ENCODE results near the gene PPP6R1. TPM values are rescaled to one million over a fixed set of nuclear protein-coding genes. Genes with fewer than 3 reads are reported as not detected.

PPP6R1 gene
- total RNA-seq, 1 donor from 2014 or later = 10.4 TPM

DNA sequence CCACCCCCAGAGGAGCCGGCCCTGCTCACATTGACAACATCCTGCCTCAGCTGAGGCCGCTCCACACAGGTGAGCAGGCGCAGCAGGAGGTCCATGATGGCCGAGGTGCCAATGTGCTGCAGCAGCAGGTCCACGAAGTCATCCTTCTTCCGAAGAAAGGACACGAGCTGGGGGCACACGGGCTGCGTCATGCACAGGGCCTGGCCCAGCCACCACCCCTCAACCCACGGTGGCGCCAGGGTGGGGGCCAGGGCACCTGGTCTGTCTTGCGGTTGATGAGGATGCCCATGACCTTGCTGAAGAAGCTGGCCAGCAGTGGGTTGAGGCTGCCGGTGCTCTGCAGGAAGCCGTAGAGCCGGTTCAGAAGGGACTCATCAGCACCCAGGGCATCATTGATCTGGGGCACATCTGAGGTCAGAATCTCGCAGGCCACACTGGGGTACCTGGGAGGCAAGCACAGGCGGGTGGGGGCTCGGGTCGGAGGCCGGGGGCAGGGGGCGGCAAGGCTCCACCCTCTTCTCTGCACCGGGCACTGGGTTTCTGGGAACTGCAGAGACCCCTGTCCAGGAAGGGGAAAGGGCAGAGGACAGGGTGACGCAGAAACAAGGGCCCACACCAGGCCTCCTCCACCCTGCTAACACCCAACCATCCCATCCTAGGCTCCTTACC lies 13.4 kb downstream of the PPP6R1 start:
- no peak for DNase-seq (ENCODE audit: low spot score)

DNA sequence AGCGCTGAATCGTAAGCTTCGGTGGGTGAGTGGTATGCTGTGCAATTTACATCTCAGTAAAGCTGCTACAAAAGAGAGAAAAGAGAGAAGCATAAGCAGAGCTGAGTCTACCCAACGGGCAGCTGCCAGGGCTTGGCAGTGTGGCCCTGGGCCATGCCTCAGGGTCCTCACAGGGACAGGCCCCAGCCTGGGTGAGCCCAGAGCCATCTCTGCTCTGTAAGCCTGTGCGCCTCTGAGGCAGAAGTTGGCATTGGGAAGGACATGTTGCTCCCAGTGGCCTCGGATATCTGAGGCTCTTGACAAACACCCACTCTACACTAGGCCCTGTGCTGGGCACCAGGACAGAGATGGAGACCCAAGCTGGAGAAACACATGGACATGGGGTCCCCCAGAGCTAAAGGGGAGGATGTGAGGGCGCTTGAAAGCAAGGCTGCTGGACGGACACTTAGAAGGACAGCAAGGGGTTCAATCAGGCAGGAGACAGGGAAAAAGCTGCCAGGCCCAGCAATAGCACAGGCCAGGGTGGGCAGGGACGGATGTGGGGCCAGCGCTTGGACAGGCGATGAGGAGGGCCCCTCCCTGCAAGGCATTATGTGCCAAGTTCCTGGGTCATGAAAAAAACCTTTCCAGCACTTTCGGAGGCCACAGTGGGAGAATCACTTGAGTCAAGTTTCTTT lies 14.7 kb downstream of the PPP6R1 start:
- DNase-seq (ENCODE audit: low spot score) = no peak

DNA sequence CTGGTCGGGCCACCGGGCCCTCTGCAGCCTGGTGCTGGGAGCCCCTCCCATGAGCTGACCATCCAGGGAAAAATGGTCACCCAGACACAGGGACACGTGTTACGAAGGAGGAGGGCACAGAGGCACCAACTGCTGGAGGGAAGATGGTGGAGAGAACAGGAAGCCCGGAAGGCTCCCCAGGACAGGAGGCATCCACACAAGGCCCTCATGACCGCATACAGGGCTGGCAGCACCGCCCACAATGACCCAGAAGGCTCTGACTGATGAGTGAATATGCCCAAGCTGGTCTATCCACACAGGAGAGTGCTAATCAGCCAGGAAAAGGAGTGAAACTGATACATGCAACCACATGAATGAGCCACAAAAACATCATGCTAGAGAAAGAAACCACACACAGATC lies 16.3 kb downstream of the PPP6R1 start:
- DNase-seq (ENCODE audit: low spot score) = no peak

DNA sequence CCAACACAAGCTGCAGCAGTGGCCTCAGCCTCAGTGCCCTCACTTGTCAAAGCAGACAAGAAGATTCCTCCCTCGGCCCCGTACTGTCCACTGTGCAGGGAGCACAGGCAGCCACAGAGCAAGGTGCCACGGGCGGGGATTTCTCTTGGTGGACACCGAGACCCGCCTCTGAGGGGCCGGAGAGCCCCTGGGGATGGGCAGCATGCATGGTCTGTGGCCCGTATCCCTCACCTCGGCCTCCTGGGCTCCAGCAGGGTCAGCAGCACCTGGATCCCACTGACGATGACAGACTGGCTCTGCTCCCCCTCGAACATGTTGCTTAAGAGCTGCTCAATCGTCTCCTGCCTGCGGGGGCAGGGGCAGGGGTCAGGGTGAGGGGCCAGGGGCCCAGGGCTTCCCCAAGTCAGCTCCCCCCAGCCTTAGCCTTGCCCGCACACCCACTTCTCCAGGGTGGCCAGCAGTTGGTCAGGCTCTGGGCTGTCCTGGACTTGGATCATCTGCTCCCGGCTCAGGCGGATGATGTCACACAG lies 16.8 kb downstream of the PPP6R1 start:
- DNase-seq (ENCODE audit: low spot score) = no peak

DNA sequence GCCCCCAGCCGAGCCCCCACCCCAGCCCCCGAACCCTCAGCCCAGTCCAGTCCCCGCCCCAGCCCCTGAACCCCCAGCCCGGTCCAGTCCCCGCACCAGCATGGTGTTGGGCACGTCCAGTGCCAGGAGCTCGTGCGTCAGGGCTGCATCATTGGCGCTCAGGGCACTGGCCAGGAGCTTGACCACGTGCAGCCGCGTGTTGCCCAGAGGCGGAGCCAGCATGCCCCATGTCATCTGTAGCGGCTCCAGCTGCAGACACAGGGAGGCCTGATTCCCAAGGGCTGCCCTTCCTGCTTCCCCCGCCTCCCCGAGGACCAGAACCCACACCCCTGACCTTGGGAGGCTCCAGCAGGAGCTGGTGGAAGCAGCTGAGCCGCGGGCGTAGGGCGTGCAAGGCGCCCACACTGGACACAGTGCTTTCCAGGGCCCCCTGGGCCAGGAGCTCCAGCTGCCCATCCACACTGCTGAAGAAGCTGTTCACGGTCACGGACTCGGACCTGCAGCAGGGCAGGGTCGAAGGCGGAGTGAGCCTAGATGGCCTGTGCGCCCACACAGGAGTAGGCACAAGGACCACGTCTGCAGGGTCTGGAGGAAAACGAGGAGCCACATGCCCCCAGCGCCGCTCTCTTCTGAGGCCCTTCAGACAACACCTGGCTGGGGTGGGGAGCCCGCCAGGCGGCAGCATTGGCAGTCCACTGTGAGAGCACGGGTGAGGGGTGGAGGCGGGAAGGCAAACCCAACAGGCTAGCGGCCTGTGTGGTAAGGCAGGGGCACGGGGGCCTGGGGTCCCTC lies 17.5 kb downstream of the PPP6R1 start:
- DNase-seq (ENCODE audit: low spot score) = no peak

DNA sequence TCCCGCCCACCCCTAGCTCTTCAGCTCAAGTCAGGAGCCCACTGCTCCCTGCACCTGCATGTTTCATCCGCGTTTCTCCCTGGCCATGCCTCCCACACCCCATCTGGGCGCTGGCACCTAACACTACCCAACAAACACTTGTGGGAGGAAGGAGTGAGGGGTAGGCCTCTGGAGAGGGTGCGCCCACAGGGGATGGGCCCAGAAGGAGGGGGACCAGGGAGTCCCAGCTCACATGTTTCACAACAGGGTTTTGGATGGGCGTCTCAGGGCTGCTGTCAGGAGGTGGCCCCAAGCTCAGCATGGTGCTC lies 18.1 kb downstream of the PPP6R1 start:
- DNase-seq (ENCODE audit: low spot score) = no peak

DNA sequence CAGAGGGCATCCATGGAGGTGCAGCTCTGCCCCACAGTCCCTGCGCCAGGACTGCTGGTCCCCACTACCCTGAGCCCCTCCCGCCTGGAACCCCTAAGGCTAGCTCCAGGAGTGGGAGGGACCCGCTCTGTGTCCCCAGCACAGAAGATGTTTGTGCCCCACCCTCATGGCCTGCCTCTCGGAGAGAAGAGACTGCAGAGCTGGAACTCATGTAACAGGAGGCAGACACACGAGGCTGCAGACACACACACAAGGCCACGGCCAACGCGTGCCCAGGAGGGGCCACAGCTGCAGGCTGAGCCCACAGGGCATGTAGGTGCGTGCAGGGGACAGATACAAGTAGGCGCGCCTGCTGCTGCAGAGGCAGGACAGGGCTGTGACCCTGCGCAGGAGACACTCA lies 19.8 kb downstream of the PPP6R1 start:
- no peak for DNase-seq (ENCODE audit: low spot score)

DNA sequence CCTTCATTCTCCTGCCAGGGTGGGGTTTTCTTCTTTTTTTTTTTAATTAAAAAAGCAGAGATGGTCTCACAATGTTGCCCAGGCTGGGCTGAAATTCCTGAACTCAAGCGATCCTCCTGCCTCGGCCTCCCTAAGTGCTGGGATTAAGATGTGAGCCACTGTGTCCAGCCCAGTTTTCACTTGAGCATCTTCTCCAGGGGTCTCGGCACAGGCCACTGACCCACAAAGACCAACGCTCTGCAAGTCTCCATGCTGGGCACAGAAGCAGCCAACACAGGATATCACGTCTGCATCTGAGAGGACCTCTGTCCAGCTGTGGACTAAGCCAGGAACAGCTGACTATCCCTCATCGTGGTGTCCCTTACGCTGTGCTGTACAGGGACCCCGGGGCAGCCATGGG lies 20.8 kb downstream of the PPP6R1 start:
- no peak for DNase-seq (ENCODE audit: low spot score)

DNA sequence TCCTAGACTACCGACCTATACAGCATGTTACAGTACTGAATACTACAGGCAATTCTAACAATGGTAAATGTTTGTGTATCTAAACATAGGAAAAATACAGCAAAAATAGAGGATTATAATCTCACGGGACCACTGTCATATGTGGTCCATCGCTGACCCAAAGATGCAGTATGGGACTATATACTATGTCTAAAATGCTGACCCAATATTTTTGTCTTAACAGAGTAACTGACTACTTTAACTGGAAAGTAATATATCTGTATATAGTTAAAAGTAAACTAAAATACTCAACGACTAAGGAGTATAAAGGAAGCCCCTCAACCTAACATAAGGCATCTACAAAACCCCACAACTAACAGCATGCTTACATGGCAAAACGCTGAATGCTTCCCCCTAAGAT lies 25.8 kb downstream of the PPP6R1 start:
- no peak for DNase-seq (ENCODE audit: low spot score)

DNA sequence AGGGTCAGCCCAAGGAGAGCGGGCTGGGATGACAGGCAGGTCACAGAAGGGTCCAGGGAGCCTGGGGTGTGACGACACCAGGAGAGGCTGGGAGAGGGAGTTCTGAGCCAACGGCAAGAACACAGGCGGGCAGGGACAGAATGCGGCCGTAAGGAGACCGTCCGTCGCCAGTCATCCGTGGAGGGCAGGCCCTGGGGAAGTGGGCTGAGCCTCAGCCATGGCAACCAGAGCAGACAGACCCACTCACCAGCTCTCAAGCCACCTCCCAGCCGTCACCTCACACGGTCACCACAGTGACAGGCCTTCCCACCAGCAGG lies 26.6 kb downstream of the PPP6R1 start:
- DNase-seq (ENCODE audit: low spot score) = no peak

DNA sequence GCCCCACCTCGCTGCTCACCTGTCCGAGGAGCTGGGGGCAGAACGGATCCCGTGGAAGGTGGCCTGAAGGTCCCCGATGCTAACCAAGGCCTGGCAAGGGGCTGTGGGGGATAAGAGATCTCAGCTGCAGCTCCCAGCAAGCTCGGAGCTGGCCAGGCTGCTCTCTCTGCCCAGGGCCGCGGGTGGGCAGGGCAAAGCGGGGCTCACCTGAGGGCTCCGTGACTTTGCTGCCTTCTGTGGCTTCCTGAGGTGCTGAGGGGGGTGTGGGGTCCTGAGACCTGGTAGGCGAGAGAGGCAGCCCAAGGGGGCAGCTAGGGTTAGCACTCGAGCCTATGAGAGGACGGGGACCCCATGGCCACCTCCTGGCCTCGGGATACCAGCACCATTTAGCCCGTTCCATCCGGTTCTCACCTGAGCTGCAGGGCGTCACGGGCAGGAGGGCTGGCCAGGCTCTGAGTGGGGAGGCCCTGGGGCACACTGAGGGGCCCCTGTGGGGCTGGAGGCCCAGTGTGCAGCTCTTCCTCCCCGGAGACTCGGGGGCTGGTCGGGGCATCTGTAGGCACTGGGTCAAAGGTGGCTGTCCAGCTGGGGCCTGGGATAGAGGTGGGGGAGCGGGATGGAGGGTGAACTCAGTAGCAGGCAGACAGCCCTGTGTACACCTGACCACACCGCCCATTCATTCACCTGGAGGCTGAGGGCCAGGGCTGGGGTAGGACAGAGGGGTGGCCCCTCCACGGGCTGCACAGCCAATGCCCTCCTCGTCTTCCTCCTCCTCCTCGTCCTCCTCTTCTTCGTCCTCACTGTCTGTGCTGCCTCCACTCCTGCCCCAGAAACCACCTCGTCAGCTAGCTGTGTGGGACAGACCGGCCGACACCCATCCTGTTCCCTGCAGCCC lies 27.2 kb downstream of the PPP6R1 start:
- DNase-seq (ENCODE audit: low spot score) = no peak

DNA sequence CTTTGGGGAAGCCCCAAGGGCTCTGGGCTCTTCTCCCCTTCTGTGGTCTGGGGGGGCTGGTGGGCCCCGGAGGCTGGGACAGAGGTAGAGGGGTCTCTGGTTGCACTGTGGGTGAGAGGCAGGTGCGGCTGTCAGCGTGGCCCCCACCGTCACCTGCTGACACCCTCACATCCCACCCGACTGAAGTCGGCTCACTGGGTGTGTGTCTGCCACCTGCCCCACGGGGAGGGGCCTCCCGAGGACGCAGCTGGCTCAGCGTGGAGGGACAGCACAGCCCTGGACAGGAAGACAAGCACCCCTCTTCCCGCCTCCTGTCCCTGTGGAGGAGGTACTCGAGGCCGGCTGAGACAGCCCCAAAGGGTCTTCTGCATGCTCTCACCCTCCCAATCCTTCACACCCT lies 28.0 kb downstream of the PPP6R1 start:
- no peak for DNase-seq (ENCODE audit: low spot score)

DNA sequence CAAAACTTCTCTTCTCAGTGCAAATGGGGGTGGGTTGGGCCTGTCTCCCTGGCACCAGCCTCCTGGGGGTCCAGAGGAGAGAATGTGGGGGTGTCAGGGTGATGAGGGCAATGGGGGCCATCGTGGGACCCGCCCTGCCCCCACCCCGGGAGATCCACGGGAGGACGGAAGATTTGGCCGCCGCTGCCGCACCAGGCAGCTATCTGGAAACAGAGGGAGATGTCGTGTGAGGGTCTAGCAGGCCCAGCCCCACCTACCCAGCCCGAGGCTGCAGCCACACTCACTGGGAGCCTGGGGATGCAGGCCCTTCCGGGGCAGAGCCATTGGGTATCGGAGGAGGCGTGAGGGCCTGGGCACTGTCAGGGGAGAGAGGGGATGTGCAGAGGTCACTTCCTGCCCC lies 28.5 kb downstream of the PPP6R1 start:
- no peak for DNase-seq (ENCODE audit: low spot score)

DNA sequence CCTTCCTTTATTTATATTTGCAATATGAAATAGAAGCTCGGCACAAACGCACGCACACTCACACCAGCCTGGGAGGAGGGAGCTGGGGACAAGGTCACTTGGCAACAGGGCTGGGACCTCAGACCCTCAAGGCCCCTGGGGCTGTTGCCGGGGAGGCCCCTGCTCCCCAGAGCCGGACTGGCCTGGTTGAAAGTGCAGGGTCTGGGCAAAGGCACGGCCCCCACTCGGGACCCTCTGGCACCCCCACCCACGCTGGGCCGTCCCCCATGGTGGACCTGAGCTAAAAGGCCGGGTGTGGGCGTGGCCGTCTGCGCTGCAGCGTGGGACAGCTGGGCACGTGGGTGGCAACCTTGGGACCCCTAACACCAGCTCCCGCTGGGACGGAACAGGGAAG lies 29.0 kb downstream of the PPP6R1 start:
- DNase-seq (ENCODE audit: low spot score) = no peak

DNA sequence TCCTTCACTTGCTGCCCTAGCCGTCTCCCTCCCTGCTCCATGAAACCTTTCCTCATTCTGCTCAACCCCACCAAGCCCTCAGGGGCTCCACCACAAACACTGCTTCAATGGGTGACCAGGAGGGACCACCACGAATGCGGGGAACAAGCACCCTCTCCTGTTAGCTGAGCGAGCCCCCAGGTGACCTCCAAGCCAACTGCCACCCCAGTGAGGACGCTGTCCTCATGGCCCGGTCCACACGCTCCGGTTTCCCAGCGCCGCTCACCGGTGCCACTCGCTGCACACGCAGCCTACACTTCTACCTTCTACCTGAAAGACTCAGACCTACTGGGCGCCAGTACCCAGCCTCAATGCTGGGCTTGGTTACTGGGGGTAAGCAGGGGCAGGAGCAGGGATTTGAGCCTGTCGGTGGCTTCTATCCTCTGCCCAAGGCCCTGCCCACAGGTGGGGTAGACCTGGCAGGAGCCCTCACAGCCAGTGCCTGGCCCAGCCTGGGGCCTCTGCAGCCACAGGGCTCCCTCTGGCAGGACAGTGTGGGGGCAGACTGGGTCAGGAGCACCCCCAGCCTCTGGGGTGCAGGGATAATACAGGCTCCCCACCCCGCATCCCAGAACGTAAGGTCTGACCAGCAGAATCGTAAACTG lies 29.6 kb downstream of the PPP6R1 start:
- no peak for DNase-seq (ENCODE audit: low spot score)

DNA sequence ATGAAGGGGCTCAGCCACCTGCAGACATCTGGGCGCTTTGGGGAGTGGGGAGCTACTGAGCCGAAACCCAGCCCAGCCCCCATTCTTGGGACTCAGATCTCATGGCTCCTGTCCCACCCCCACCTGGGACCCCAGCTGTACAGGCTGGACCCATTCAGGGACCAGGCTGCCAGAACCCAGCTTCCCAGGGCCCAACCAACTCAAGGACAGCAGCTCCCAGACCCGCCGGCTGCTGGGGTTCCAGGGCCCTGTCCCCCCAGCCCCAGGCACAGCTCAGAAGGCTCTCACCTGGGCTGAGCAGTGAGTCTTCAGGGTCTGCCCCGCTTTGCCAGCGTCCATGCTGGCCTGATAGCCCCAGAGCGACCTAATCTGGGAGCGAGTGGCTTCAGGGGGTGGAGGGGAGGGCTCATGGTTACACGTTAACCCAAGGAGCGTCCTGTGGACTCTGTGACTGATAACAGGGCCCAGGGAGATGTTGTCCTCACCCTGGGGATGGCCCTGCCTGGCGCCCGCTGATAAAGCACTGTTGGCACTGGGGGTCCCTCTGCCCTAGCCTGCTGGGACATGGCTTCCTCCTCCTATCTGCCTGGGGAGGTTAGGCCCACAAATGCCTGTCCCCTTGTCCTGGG lies 30.3 kb downstream of the PPP6R1 start, which contains the start of gene TMEM86B:
Gene TMEM86B, minus strand, starts transcription at position 361 of the 629 bp plus-strand sequence. Its CDS starts 22 bp downstream, at position 339.
- no peak for DNase-seq (ENCODE audit: low spot score)

DNA sequence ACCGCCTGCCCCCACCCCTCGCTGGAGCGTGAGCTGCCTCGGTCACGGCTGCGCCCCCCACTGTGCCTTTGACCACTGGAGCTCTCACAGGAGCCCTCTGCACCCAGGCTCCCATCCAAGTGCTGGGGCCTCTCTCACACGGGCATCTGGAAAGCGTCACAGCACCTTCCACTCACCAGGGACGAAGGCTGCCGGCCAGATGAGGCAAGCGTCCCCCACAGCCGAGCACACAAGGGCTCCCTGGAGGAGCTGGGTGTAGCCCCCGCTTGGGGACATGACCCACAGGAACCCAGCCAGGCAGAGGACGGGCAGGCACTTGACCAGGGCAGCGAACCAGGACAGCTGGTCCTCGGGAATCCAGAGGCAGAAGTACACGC lies 30.8 kb downstream of the PPP6R1 start:
- peak; percentile 51 for DNase-seq (ENCODE audit: low spot score)

DNA sequence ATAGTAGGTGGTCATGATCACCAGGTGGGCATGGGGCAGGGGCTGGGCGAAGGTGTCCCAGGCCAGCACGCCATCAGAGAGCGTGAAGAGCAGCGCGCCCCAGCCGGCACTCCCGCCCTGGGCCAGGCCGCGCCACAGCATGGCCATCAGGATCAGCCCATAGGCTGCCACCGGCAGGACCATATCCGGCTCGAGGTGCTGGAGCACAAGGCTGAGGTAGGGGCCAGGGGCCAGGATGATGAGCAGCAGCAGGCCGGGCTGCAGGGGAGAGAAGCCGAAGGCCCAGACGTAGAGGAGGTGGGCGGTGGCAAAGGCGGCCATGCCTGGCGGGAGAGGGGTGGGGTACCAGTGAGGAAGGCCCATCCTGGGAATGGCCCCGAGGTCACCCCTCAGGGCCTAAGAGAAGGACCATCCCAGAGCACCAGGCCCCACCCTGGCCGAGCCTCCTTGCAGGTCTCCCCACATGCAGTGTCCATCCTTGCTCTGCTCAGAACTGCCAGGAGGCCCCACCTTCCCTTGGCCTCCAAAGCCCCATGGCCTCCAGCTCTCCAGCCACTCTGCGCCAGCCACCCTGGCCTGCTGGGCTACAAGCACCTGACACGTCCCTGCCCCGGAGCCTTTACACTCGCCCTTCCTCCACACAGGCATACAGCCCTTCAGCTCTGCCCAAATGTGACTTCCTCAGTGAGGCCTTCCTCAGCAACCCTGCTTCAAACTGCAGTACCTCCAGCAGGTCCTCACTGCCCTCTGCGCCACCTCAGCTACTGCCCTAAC lies 31.4 kb downstream of the PPP6R1 start:
- no peak for DNase-seq (ENCODE audit: low spot score)

DNA sequence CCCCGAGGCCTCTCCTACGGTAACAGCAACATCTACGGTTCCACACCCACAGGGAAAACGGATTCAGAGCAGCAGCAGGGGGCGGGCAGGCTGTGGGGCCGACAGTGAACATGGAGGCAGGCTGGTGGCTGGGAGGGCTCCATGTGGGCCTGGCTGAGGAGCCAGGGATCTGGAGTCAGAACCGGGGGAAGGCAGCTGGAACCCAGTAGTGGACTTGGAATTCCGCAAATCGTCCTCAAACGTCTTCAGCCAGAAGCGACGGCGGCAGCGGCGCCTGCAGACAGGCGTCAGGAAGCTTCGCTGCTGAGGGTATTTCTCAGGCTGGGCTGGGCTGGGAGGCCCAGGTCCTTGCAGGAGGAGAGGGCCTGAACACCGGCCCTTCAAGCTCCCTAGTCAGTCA lies 32.0 kb downstream of the PPP6R1 start:
- DNase-seq (ENCODE audit: low spot score) = no peak

DNA sequence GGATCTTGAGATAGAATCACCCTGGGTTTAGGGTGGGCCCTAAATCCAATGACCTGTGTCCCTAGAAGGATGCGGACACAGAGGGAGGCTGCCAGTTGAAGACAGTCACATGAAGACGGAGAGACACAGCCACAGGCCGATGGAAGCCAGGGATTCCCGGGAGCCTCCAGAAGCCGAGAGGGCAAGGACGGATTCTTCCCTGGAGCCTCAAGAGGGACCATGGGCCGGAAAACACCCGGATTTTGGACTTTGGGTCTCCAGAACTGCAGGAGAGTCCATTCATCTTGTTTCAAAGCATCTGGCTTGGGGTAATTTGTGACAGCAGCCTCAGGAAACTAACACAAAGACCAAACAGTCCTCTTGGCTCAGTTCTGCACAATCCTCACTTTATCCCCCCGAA lies 32.5 kb downstream of the PPP6R1 start:
- DNase-seq (ENCODE audit: low spot score) = no peak

Measured in umbilical cord (tissue), 2 donors.